ENCODE results near the gene SYCP1. TPM values are rescaled to one million over a fixed set of nuclear protein-coding genes. Genes with fewer than 3 reads are reported as not detected.

SYCP1 gene
- total RNA-seq, 1 donor from 2014 or later = not detected

DNA sequence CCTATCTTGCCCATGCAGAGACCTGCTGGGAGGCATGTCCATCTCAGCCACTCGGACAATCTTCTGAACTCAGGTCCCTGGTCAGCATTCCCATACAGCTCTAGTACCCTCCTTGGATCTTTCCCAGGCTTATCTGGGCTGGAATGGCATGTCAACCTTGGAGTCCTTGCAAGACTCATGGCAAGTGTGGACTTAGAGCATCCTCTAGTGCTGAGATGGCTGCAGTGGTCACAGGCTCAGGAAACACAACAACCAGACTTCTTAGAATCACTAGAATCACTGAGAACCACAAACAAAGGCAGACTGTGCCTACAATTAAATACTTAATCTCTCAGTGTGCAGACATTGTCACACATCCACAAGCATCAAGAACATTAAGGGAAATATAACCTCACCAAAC, 101.9 kb downstream of the SYCP1 start:
- H3K4me3 Mint-ChIP-seq (ENCODE audit: unreplicated experiment) = no peak overlapping the region
- DNase-seq (ENCODE audit: low spot score) = peak; percentile 56
- TF ChIP-seq, protein P1, sequence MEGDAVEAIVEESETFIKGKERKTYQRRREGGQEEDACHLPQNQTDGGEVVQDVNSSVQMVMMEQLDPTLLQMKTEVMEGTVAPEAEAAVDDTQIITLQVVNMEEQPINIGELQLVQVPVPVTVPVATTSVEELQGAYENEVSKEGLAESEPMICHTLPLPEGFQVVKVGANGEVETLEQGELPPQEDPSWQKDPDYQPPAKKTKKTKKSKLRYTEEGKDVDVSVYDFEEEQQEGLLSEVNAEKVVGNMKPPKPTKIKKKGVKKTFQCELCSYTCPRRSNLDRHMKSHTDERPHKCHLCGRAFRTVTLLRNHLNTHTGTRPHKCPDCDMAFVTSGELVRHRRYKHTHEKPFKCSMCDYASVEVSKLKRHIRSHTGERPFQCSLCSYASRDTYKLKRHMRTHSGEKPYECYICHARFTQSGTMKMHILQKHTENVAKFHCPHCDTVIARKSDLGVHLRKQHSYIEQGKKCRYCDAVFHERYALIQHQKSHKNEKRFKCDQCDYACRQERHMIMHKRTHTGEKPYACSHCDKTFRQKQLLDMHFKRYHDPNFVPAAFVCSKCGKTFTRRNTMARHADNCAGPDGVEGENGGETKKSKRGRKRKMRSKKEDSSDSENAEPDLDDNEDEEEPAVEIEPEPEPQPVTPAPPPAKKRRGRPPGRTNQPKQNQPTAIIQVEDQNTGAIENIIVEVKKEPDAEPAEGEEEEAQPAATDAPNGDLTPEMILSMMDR (IDR thresholded peaks at IDR 0.05; ENCODE audit: unreplicated experiment) = peak; percentile 11
- no peak overlapping the region for H3K27ac Mint-ChIP-seq (ENCODE audit: unreplicated experiment)
- H3K27me3 Mint-ChIP-seq (ENCODE audit: unreplicated experiment) = no peaks in the 10 kb centered on the region
- no peaks in the 10 kb centered on the region for H3K9me3 Mint-ChIP-seq (ENCODE audit: unreplicated experiment)
- H3K4me1 Mint-ChIP-seq (ENCODE audit: unreplicated experiment) = no peaks in the 10 kb centered on the region
- H3K36me3 Mint-ChIP-seq (ENCODE audit: low read depth, unreplicated experiment) = no peaks in the 10 kb centered on the region

GRCh38 chr1:114959423-114959822, 104.8 kb downstream of the SYCP1 start:
- Mint-ChIP-seq H3K27ac (ENCODE audit: unreplicated experiment) (no peak overlapping the region), H3K9me3 (ENCODE audit: unreplicated experiment) (no peaks in the 10 kb centered on the region), H3K27me3 (ENCODE audit: unreplicated experiment) (no peaks in the 10 kb centered on the region), H3K4me1 (ENCODE audit: unreplicated experiment) (no peaks in the 10 kb centered on the region), H3K4me3 (ENCODE audit: unreplicated experiment) (no peak overlapping the region), H3K36me3 (ENCODE audit: low read depth, unreplicated experiment) (no peaks in the 10 kb centered on the region)
- TF ChIP-seq, protein P1 (IDR thresholded peaks at IDR 0.05; ENCODE audit: unreplicated experiment) = no peak
- DNase-seq (ENCODE audit: low spot score) = no peak

DNA sequence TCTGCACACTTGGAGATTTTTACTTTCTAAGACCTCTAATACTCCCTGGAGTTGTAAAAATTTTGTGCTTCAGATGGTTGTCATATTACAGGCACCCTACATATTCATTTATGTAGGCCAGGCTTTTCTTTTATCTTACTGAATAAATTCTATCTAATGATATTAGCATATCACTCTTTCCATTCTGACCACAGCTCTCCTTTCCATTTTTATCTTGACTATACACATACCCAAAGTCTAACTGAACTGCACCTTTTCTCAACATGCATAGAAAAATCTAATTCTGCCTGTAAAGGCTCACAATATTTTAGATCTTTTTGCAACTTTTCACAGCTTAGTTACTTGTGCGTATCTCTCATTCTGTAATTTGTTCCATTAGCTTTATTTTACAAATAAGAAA, 122.2 kb downstream of the SYCP1 start:
- H3K9me3 Mint-ChIP-seq (ENCODE audit: unreplicated experiment) = no peaks in the 10 kb centered on the region
- H3K27ac Mint-ChIP-seq (ENCODE audit: unreplicated experiment) = no peak overlapping the region
- no peaks in the 10 kb centered on the region for H3K4me1 Mint-ChIP-seq (ENCODE audit: unreplicated experiment)
- H3K36me3 Mint-ChIP-seq (ENCODE audit: low read depth, unreplicated experiment) = no peaks in the 10 kb centered on the region
- TF ChIP-seq, protein P1 (IDR thresholded peaks at IDR 0.05; ENCODE audit: unreplicated experiment) = no peak
- H3K27me3 Mint-ChIP-seq (ENCODE audit: unreplicated experiment) = no peaks in the 10 kb centered on the region
- no peak for DNase-seq (ENCODE audit: low spot score)
- no peak overlapping the region for H3K4me3 Mint-ChIP-seq (ENCODE audit: unreplicated experiment)

- H3K36me3 Mint-ChIP-seq (ENCODE audit: low read depth, unreplicated experiment) = no peaks in the 10 kb centered on the region
- TF ChIP-seq, protein P1 (IDR thresholded peaks at IDR 0.05; ENCODE audit: unreplicated experiment) = peak; percentile 94
- H3K27me3 Mint-ChIP-seq (ENCODE audit: unreplicated experiment) = no peaks in the 10 kb centered on the region
- H3K4me3 Mint-ChIP-seq (ENCODE audit: unreplicated experiment) = no peak overlapping the region
- no peaks in the 10 kb centered on the region for H3K4me1 Mint-ChIP-seq (ENCODE audit: unreplicated experiment)
- no peaks in the 10 kb centered on the region for H3K9me3 Mint-ChIP-seq (ENCODE audit: unreplicated experiment)
- H3K27ac Mint-ChIP-seq (ENCODE audit: unreplicated experiment) = no peak overlapping the region
- peak; percentile 72 for DNase-seq (ENCODE audit: low spot score)
Observed at GRCh38 chr1:114979278-114979891, 124.7 kb downstream of the SYCP1 start.

GRCh38 chr1:114982251-114982650, 127.6 kb downstream of the SYCP1 start:
- H3K36me3 Mint-ChIP-seq (ENCODE audit: low read depth, unreplicated experiment) = no peaks in the 10 kb centered on the region
- no peaks in the 10 kb centered on the region for H3K4me1 Mint-ChIP-seq (ENCODE audit: unreplicated experiment)
- no peaks in the 10 kb centered on the region for H3K27me3 Mint-ChIP-seq (ENCODE audit: unreplicated experiment)
- no peak for DNase-seq (ENCODE audit: low spot score)
- no peak overlapping the region for H3K4me3 Mint-ChIP-seq (ENCODE audit: unreplicated experiment)
- TF ChIP-seq, protein P1 (IDR thresholded peaks at IDR 0.05; ENCODE audit: unreplicated experiment) = no peak
- H3K9me3 Mint-ChIP-seq (ENCODE audit: unreplicated experiment) = no peaks in the 10 kb centered on the region
- H3K27ac Mint-ChIP-seq (ENCODE audit: unreplicated experiment) = no peak overlapping the region
